Gastroesophageal sphincter (tissue), 4 donors: ENCODE results near the gene RBM25. TPM values are rescaled to one million over a fixed set of nuclear protein-coding genes. Genes with fewer than 3 reads are reported as not detected.
"Not testable (repeated sequence)": the region's sequence is repeated elsewhere in the genome, so short reads cannot be mapped to it uniquely, and the experiment has no call there.

Experiments used
- ATAC-seq: fragments of 150-250 bp; one replicate; pipeline ENCODE4 v1.9.1; 2016; ENCODE audit warnings: mild to moderate bottlenecking, moderate library complexity
- H3K27ac ChIP-seq, 4 donors: fragments of 200-600 bp; sonication (generic) in 3 of 4; 1 replicate in 3 of 4; 2 replicates in 1 of 4; pipeline ENCODE4 v1.5.1; 2016 to 2019
- H3K27me3 ChIP-seq: fragments of 200-600 bp; sonication (generic); one replicate; pipeline ENCODE4 v1.5.1; 2019
- H3K36me3 ChIP-seq, 2 donors: fragments of 200-600 bp; sonication (generic); one replicate each; pipeline ENCODE4 v1.5.1; 2019; ENCODE audit warnings: control low read depth in 1 of 2
- H3K4me1 ChIP-seq, 3 donors: fragments of 200-600 bp; sonication (generic); 1 replicate in 2 of 3; 2 replicates in 1 of 3; pipeline ENCODE4 v1.5.1; 2016 to 2019; ENCODE audit warnings: control low read depth in 2 of 3
- H3K4me3 ChIP-seq, 2 donors: fragments of 200-600 bp; sonication (generic); one replicate each; pipeline ENCODE4 v1.5.1; 2019; ENCODE audit warnings: mild to moderate bottlenecking in 1 of 2, moderate library complexity in 1 of 2
- H3K9me3 ChIP-seq, 3 donors: fragments of 200-600 bp; sonication (generic); one replicate each; pipeline ENCODE4 v1.5.1; 2017 to 2019; ENCODE audit warnings: control low read depth in 2 of 3
- EP300 ChIP-seq: sonication (generic); formaldehyde crosslinking; IDR thresholded peaks from one replicate; pipeline ENCODE4 v1.6.1; 2017; ENCODE audit warnings: antibody characterized with exemption, mild to moderate bottlenecking
- POLR2A ChIP-seq, 2 donors: fragments of 450-650 bp; IDR thresholded peaks; one replicate each; pipeline ENCODE4 v1.6.1; 2017; ENCODE audit warnings: antibody characterized with exemption in 2 of 2, mild to moderate bottlenecking in 2 of 2, moderate library complexity in 1 of 2
- POLR2AphosphoS5 ChIP-seq: sonication (generic); formaldehyde crosslinking; IDR thresholded peaks from one replicate; pipeline ENCODE4 v1.6.1; 2017; ENCODE audit warnings: antibody characterized with exemption
- WGBS, 2 donors: methylation state at CpG; one replicate each; pipeline ENCODE4 v1.1.5; 2018; ENCODE audit warnings: low coverage in 1 of 2; 5-methylcytosine and 5-hydroxymethylcytosine counted together
- total RNA-seq, 4 donors: library from RNA; depleted of rRNA; stranded (reverse); fragments of >200 nt; gene quantifications; one replicate each; pipeline ENCODE4 v1.1.0, GENCODE V29; 2016
- TF ChIP-seq, protein P1 (sequence below), 4 experiments: fragments of 200-600 bp in 2 of 4; fragments of 450-650 bp in 2 of 4; sonication (generic) in 1 of 4; IDR thresholded peaks; one replicate each; pipeline ENCODE4 v1.5.1; 2017 to 2019; ENCODE audit warnings: antibody characterized with exemption in 4 of 4, mild to moderate bottlenecking in 2 of 4, moderate library complexity in 2 of 4

The RBM25 gene
- total RNA-seq, 4 donors from 2014 or later: 18.2 to 83.9 (median 41.9) TPM

DNA sequence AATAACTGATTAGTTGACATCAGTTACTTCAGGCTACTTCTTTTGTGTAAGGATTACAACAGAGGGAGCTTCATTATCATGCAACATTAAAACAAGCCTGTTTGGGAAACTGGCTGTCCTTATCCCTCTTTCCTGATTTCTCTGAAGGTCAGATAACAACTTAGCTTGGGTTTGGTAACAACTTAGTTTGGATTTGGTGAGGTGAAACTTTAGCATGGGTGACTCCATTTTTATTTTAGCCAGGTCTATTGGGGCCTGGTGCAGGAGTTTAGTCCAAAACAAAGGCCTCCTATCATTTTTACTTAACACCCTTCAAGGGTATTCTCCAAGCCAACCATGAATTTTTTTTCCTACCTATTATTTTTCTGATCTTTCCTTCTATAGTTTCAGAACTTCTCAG, 30.4 kb upstream of the RBM25 start:
- ATAC-seq: no peak
- H3K27me3 ChIP-seq: no peaks in the 10 kb centered on the region
- H3K4me1 ChIP-seq: peaks cover 0 to 37% (median 5%) of the 10 kb centered on the region in 3 donors
- H3K27ac ChIP-seq: no peak overlapping the region
- H3K4me3 ChIP-seq: no peak overlapping the region
- TF ChIP-seq, protein P1, sequence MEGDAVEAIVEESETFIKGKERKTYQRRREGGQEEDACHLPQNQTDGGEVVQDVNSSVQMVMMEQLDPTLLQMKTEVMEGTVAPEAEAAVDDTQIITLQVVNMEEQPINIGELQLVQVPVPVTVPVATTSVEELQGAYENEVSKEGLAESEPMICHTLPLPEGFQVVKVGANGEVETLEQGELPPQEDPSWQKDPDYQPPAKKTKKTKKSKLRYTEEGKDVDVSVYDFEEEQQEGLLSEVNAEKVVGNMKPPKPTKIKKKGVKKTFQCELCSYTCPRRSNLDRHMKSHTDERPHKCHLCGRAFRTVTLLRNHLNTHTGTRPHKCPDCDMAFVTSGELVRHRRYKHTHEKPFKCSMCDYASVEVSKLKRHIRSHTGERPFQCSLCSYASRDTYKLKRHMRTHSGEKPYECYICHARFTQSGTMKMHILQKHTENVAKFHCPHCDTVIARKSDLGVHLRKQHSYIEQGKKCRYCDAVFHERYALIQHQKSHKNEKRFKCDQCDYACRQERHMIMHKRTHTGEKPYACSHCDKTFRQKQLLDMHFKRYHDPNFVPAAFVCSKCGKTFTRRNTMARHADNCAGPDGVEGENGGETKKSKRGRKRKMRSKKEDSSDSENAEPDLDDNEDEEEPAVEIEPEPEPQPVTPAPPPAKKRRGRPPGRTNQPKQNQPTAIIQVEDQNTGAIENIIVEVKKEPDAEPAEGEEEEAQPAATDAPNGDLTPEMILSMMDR (IDR thresholded peaks at IDR 0.05): no peak
- no peaks in the 10 kb centered on the region for H3K9me3 ChIP-seq
- H3K36me3 ChIP-seq: peaks cover 0 to 13% of the 10 kb centered on the region in 2 donors

DNA sequence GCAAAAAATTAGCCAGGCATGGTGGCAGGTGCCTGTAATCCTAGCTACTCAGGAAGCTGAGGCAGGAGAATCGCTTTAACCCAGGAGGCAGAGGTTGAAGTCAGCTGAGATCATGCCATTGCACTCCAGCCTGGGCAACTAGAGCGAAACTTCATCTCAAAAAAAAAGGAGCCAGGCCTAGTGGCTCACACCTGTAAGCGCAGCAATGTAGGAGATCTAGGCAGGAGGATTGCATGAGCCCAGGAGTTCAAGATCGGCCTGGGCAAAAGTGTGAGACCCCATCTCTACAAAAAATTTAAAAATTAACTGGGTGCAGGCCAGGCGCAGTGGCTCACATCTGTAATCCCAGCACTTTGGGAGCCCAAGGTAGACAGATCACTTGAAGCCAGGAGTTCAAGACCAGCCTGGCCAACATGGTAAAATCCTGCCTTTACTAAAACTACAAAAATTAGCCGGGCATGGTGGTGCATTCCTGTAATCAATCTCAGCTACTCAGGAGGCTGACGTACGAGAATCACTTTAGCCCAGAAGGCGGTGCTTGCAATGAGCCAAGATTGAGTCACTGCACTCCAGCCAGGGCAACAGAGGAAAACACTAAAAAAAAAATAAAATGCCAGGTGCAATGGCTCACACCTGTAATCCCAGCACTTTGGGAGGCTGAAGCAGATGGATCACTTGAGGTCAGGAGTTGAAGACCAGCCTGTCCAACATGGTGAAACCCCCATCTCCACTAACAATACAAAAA, 21.5 kb upstream of the RBM25 start:
- not testable (repeated sequence) for H3K36me3 ChIP-seq, ATAC-seq, H3K27me3 ChIP-seq, H3K4me1 ChIP-seq, H3K9me3 ChIP-seq, H3K27ac ChIP-seq, H3K4me3 ChIP-seq
- 87 to 95% methylated on average over 4 to 9 of the region's 9 CpGs for WGBS, 2 donors

DNA sequence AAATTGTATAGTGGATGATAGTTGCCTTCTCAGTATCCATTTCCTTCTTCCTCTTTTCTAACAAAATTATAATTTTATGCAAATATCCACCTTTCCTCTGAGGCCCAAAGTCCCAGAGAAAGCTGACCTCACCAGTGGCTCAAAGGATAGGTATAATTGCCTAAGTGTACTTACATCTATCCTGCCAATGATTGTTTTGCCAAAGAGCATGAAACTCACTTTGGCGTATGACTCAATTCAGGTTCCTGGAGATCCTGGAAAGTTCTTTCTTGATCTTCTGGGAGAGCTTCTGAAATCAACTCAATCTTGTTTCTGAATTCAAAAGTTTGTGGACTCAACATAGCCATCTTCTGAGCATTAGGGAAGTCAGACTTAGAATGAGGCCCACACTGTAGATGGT, 10.5 kb upstream of the RBM25 start:
- H3K27ac ChIP-seq: no peak overlapping the region
- no peak for ATAC-seq
- 100% methylated on average over 1 of the region's 1 CpG for WGBS, 2 donors
- H3K27me3 ChIP-seq: no peaks in the 10 kb centered on the region
- H3K4me3 ChIP-seq: no peak overlapping the region
- no peaks in the 10 kb centered on the region for H3K4me1 ChIP-seq
- H3K36me3 ChIP-seq: no peaks in the 10 kb centered on the region
- H3K9me3 ChIP-seq: no peaks in the 10 kb centered on the region
- TF ChIP-seq EP300 (no peak), POLR2AphosphoS5 (no peak), POLR2A (IDR thresholded peaks at IDR 0.05) (no peak)
- TF ChIP-seq, protein P1 (IDR thresholded peaks at IDR 0.05): no peak

DNA sequence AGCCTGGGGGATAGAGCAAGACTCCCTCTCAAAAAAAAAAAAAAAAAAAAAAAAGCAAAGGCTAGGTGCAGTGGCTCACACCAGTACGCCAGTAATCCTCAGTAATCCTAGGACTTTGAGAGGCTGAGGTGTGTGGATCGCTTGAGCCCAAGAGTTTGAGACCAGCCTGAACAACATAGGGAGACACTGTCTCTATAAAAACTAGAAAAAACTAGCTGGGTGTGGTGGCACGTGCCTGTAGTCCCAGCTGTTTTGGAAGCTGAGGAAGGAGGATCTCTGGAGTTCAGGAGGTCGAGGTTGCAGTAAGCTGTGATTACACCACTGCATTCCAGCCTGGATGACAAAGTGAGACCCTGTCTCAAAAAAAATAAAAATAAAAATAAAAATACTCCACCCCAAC, 8.9 kb upstream of the RBM25 start:
- H3K36me3 ChIP-seq: no peaks in the 10 kb centered on the region
- no peak overlapping the region for H3K27ac ChIP-seq
- H3K9me3 ChIP-seq: no peaks in the 10 kb centered on the region
- TF ChIP-seq, protein P1 (IDR thresholded peaks at IDR 0.05): no peak
- TF ChIP-seq POLR2AphosphoS5 (no peak), EP300 (no peak)
- no peak for ATAC-seq
- no peaks in the 10 kb centered on the region for H3K27me3 ChIP-seq
- no peaks in the 10 kb centered on the region for H3K4me1 ChIP-seq
- H3K4me3 ChIP-seq: no peak overlapping the region
- 65 to 82% methylated on average over 3 to 4 of the region's 4 CpGs for WGBS, 2 donors

DNA sequence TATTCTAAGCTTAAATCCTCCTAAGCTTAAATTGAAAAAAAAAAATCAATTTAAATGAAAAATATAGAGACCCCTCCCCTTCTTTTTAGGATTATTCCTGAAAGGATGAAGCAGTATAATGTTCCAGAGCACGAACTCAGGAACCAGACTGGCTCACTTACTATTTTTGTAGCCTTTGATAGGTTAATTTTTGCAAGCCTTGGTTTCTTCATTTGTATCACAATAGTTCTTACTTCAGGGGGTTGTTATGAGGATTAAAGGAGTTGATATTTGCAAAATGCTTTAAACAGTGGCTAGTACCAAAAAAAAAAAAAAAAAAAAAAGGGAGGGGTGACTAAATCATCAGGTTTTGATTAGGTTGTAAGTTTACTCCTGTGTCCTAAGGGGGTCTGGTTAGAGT, 3.1 kb upstream of the RBM25 start:
- 84% methylated on average over 1 of the region's 1 CpG; no CpG with 5 or more reads in 1 of the 2 donors for WGBS, 2 donors
- no peaks in the 10 kb centered on the region for H3K27me3 ChIP-seq
- no peak overlapping the region for H3K4me3 ChIP-seq
- H3K4me1 ChIP-seq: peaks cover 0 to 19% (median 10%) of the 10 kb centered on the region in 3 donors
- TF ChIP-seq POLR2A (IDR thresholded peaks at IDR 0.05): no peak
- no peak for TF ChIP-seq EP300
- TF ChIP-seq, protein P1 (IDR thresholded peaks at IDR 0.05): no peak
- no peak for TF ChIP-seq POLR2AphosphoS5
- no peaks in the 10 kb centered on the region for H3K9me3 ChIP-seq
- H3K27ac ChIP-seq: no peak overlapping the region
- no peak for ATAC-seq
- H3K36me3 ChIP-seq: no peaks in the 10 kb centered on the region
